Mucosa of stomach (tissue), 1 donor: ENCODE results near the gene TFCP2L1.
"Not testable (repeated sequence)": the region's sequence is repeated elsewhere in the genome, so short reads cannot be mapped to it uniquely, and the experiment has no call there.

Source experiments
- H3K27me3 ChIP-seq: one replicate; pipeline ENCODE4 v1.7.0; 2013; ENCODE audit warnings: mild to moderate bottlenecking, low read length; ENCODE audit not compliant: control insufficient read depth, insufficient read depth
- H3K36me3 ChIP-seq: one replicate; pipeline ENCODE4 v1.7.0; 2013; ENCODE audit warnings: low read length; ENCODE audit not compliant: control insufficient read depth, insufficient read depth
- H3K4me1 ChIP-seq: one replicate; pipeline ENCODE4 v1.7.0; 2013; ENCODE audit warnings: mild to moderate bottlenecking, low read length; ENCODE audit not compliant: control insufficient read depth, insufficient read depth
- H3K4me3 ChIP-seq: one replicate; pipeline ENCODE4 v1.7.0; 2013; ENCODE audit warnings: low read length
- H3K9ac ChIP-seq: one replicate; pipeline ENCODE4 v1.7.0; 2013; ENCODE audit warnings: mild to moderate bottlenecking, low read length, moderate library complexity
- H3K9me3 ChIP-seq: one replicate; pipeline ENCODE4 v1.7.0; 2013; ENCODE audit warnings: mild to moderate bottlenecking, low read length, moderate library complexity; ENCODE audit not compliant: control insufficient read depth
- donor health status: Pancreatic carcinoma.

Gene TFCP2L1

DNA sequence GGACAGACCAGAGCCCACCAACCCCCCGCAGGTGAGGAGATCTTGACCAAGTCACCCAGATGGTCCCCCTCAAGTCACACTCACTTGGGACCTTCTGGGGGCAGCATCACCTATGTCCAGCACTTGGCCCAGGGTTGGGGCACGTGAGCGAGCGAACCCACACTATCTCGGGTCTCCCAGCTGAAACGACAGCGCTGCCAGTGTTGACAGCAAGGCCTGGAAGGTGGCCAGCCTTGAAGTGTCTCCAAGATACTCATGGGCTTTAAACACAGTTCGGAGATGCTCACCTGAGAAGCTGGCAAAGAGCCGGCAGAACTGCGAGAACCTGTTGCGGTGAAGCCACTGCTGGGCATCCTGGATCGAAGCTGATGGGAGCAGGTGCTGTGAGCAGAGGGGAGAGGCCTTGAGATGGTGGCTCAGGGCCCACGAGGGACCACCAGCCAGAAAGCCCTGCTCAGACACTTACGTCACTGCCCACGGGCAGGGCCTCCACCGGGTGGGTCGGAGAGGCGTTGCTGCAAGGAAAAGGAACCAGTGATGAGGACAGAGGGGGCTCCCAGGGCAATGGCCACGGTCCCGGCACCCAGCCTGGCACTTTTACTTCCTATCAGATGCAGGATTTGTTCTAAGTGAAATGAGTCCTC, 47.5 kb downstream of the TFCP2L1 start:
- H3K4me3 ChIP-seq: no peak overlapping the region
- no peaks in the 10 kb centered on the region for H3K9me3 ChIP-seq
- H3K27me3 ChIP-seq: no peaks in the 10 kb centered on the region
- H3K4me1 ChIP-seq: no peaks in the 10 kb centered on the region
- H3K36me3 ChIP-seq: peaks cover 19% of the 10 kb centered on the region
- no peak overlapping the region for H3K9ac ChIP-seq

DNA sequence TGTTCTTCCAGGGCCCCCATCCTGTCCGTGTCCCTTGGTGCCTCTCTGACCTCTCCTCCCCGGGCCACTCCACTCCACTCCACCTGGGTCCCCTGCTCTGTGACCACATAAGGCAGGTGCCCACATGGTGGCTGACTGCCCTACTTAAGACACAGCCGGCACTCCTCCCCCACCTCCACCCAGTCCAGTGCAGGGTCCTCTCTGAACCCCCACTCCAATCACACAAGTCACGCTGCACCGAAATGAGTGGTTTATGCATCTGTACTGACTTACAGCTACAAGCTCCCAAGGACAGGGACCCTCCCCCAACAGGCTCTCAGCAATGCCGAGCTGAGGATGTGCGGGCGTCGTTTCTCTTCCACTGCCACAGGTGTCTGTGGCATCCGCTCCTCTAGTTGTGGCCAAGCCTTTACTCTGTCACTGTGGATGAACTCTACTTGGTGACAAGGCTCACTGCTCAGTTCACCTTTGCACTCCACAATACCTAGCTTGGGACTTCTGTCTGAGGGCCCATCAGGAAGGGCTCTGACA, 48.3 kb downstream of the TFCP2L1 start:
- H3K9me3 ChIP-seq: no peaks in the 10 kb centered on the region
- peaks cover 19% of the 10 kb centered on the region for H3K36me3 ChIP-seq
- no peak overlapping the region for H3K4me3 ChIP-seq
- no peak overlapping the region for H3K9ac ChIP-seq
- H3K27me3 ChIP-seq: no peaks in the 10 kb centered on the region
- no peaks in the 10 kb centered on the region for H3K4me1 ChIP-seq

DNA sequence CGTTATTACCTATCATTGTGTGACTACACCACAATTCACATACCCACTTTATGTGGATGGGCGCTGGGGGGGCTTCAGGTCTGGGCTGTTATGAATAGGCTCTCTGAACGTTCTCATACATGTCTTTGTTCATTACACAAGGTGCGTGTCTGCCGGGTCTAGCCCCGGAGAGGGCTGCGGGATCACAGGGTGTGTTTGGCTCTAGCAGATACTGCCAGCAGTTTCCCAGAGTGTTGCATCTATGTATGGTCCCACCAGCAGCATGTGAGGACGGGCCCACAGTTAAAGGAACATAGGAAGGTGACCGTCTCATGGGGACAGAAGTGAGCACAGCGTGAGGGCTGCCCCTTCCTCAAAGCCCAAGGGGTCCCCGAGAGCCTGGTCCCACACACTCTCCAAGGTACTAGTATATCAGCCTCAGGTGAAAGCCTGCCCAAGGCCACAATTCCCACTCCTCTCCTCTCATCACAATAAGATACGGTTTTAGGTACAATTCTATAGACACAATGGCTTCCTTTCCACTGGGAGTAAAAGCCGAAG, 48.8 kb downstream of the TFCP2L1 start:
- Histone ChIP-seq H3K9ac (no peak overlapping the region), H3K27me3 (no peaks in the 10 kb centered on the region), H3K36me3 (peaks cover 19% of the 10 kb centered on the region), H3K4me3 (no peak overlapping the region), H3K4me1 (no peaks in the 10 kb centered on the region), H3K9me3 (no peaks in the 10 kb centered on the region)

DNA sequence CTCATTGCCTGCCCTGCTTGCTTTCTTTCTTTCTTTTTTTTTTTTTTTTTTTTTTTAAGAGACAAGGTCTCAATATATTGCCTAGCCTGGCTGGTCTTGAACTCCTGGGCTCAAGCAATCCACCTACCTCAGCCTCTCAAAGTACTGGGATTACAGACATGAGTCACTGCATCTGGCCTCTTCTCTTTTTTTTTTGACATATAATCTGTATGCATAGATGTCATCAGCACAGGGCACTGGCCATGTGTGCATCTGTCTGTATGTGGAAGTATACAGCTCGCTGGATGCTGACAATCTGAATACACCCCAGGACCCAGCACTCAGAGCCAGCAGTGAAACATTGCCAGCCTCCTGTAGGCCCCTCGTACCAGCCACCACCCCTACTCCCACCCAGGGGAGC, 49.5 kb downstream of the TFCP2L1 start:
- Histone ChIP-seq H3K36me3 (peaks cover 19% of the 10 kb centered on the region), H3K4me1 (no peaks in the 10 kb centered on the region), H3K4me3 (no peak overlapping the region), H3K9me3 (no peaks in the 10 kb centered on the region), H3K9ac (no peak overlapping the region), H3K27me3 (no peaks in the 10 kb centered on the region)

DNA sequence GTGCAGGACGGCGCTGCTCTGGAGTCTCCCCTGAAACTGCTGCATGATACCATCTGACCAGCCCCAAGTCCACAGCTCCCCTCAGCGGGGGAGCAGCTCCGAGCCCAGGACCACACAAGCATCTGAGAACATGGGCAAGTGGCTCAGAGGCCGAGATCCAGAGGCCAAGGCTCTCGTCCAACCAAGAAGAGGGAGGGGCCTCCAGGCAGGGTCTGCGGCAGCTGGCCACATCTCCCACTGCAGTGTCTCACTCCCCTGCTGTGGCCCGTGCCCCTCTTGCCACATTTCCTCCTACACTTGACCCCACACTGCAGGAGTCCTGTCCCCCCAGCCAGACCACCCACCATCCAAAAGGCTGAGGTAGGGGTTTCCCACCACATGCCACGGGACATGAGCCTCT, 50.2 kb downstream of the TFCP2L1 start:
- H3K4me3 ChIP-seq: no peak overlapping the region
- H3K9me3 ChIP-seq: no peaks in the 10 kb centered on the region
- no peaks in the 10 kb centered on the region for H3K27me3 ChIP-seq
- no peaks in the 10 kb centered on the region for H3K4me1 ChIP-seq
- peaks cover 19% of the 10 kb centered on the region for H3K36me3 ChIP-seq
- H3K9ac ChIP-seq: no peak overlapping the region

DNA sequence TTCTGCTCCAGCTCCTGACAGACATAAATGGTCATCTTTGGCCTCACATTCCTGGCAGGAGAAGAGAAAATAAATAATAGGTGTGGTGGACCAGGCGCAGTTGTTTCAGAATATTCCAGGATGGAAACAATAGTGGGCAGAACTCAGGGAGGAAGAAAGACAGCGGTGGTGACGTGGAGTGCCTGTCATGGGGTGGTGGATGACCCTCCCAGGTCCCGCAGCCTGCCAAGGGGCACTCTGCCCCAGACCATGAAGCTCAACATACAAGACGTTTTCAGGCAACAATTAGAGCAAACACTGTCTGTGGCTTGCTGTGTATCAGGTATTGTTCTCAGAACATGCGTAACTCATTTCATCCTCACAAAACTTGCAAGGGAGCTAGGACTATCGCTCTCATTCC, 50.9 kb downstream of the TFCP2L1 start:
- Histone ChIP-seq H3K9ac (no peak overlapping the region), H3K27me3 (no peaks in the 10 kb centered on the region), H3K9me3 (no peaks in the 10 kb centered on the region), H3K36me3 (peaks cover 19% of the 10 kb centered on the region), H3K4me1 (no peaks in the 10 kb centered on the region), H3K4me3 (no peak overlapping the region)

DNA sequence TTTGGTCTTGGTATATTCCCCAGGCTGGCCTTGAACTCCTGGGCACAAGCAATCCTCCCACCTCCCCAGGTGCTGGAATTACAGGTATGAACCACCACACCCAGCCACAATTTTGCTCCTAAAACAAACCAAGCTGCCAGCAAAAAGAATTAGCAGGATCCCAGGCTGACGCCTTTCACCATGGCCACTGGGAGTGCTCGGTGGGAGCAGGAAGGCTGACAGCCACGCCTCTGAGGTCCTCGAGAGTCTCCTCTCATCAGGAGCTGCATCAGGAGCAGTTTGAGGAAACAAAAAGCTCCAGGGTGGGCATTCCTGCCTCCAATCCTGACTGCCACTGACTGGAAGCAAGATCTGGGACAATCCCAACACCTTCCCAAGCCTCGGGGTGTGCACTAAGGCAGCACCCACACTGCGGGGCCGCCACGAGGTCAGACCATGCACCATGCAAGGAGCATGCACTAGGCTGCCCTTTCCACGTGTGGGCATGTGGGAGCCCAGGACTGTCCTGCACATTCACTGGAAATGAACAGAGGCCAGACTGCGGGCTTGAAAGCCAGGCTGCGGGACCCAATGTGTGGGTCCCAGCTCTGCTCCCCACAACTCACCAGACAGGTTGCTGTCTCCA, 51.4 kb downstream of the TFCP2L1 start:
- Histone ChIP-seq H3K9me3 (no peaks in the 10 kb centered on the region), H3K36me3 (peaks cover 19% of the 10 kb centered on the region), H3K4me3 (no peak overlapping the region), H3K9ac (no peak overlapping the region), H3K27me3 (no peaks in the 10 kb centered on the region), H3K4me1 (no peaks in the 10 kb centered on the region)

DNA sequence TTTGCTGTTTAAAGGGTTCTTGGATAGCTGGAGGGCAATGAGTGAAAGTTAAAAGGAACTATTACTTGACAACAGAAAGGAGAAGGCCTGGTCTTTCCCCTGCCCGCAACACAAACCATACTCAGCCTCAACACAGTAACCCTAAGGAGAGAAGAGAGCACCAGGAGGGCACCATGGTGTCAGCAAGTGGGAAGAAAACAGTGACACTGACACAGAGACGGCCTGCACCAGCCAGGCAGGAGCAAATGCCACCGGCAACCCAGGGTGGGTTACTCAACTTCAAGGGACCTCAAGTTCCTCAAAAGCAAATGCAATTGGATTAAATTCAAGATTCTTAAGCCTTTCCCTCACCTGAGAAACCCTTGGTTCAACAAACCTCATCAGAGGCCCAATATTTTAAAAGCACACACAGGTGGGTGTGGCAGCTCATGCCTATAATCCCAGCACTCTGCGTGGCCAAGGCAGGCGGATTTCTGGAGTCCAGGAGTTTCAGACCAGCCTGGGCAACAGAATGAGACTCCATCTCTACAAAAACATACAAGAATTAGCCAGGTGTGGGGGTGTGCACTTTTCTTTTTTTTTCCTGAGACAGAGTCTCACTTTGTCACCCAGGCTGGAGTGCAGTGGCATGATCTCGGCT, 52.3 kb downstream of the TFCP2L1 start:
- Histone ChIP-seq H3K27me3 (no peaks in the 10 kb centered on the region), H3K4me1 (no peaks in the 10 kb centered on the region), H3K4me3 (no peak overlapping the region), H3K9me3 (no peaks in the 10 kb centered on the region), H3K36me3 (peaks cover 13% of the 10 kb centered on the region), H3K9ac (no peak overlapping the region)

DNA sequence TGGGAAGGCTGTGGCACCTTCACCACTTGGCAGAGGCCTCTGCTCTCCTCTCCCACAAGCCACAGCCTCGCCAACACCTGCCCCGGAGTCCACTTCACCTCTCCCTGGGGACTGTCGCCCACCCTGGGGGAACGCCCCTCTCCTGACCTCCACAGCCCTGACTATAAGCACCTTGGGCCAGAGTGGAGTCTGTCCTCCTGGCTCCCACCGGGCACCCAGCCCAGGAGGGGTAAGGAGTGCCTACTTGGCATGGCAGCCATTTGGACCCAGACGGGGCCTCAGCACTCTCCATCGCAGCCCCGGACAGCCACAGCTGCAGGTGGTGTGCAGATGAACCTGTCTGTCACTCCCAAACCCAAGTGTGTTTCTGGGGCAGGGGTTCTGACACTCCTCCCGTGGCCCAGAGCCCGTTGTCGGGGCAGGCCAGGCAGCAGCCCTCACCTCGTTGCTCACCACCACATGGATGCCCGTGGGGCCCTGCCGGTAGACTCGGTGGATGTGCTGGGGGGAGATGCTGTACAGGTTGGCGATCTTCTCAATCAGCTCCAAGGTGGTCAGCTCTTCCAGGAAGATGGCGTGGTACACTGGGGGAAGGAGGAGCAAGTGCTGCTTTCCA, 53.5 kb downstream of the TFCP2L1 start:
- Histone ChIP-seq H3K36me3 (peaks cover 8% of the 10 kb centered on the region), H3K4me3 (no peak overlapping the region), H3K9ac (no peak overlapping the region), H3K27me3 (no peaks in the 10 kb centered on the region), H3K9me3 (no peaks in the 10 kb centered on the region), H3K4me1 (no peaks in the 10 kb centered on the region)

DNA sequence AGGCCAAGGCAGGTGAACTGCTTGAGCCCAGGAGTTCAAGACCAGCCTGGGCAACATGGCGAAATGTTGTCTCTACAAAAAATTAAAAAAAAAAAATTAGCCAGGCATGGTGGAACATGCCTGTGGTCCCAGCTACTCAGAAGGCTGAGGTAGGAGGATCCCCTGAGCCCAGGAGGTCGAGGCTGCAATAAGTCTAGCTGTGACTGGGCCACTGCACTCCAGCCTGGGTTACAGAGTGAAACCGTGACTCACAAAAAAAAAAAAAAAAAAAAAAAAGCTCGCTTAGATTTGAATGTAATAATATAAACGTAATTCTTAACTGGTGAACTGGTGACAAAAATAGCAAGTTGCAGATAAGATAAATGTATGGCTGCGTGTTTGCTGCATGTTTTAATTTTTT, 56.5 kb downstream of the TFCP2L1 start:
- H3K4me3 ChIP-seq: no peak overlapping the region
- H3K36me3 ChIP-seq: peaks cover 8% of the 10 kb centered on the region
- no peak overlapping the region for H3K9ac ChIP-seq
- H3K4me1 ChIP-seq: no peaks in the 10 kb centered on the region
- no peaks in the 10 kb centered on the region for H3K9me3 ChIP-seq
- H3K27me3 ChIP-seq: no peaks in the 10 kb centered on the region

DNA sequence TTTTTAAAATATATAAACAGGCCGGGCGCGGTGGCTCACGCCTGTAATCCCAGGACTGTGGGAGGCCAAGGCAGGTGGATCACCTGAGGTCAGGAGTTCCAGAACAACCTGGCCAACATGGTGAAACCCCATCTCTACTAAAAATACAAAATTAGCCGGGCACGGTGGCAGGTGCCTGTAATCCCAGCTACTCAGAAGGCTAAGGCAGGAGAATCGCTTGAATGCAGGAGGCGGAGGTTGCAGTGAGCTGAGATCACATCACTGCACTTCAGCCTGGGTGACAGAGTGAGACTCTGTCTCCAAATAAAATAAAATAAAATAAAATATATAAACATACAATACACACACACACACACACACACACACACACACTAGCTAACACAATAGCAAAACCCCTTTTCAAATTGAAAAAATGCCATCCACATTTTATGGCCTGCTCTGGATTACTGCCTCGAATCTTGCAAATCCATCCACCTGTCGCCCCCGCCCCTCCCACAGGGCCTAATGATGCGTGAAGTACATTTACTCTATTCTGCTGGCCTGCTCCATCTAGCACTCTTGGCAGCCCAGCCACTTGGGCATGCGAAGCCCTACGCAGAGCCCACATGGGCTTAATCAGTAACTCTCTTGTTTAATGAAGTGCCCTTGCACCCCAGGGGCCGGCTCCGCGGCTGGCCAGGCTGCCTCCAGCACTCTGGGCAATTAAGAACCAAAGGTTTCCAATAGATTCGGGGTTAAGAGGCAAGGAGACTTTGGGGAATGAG, 57.4 kb downstream of the TFCP2L1 start:
- not testable (repeated sequence) for H3K9ac ChIP-seq, H3K4me3 ChIP-seq, H3K27me3 ChIP-seq, H3K9me3 ChIP-seq, H3K36me3 ChIP-seq, H3K4me1 ChIP-seq
